Esophagus squamous epithelium (tissue), 4 donors: ENCODE results near the gene TMEM200C.

Experiments
- CTCF ChIP-seq, 6 experiments: fragments of 450-650 bp in 4 of 6; fragments of 200-600 bp in 2 of 6; sonication (generic) in 2 of 6; IDR thresholded peaks; one replicate each; pipeline ENCODE4 v1.5.1; 2016 to 2019; ENCODE audit warnings: antibody characterized with exemption in 6 of 6, mild to moderate bottlenecking in 4 of 6, moderate library complexity in 4 of 6
- POLR2A ChIP-seq, 4 donors: fragments of 450-650 bp; IDR thresholded peaks; one replicate each; pipeline ENCODE4 v1.6.1; 2017; ENCODE audit warnings: antibody characterized with exemption in 4 of 4, mild to moderate bottlenecking in 4 of 4, moderate library complexity in 3 of 4

- TF ChIP-seq CTCF (IDR thresholded peaks at IDR 0.05) (no peak), POLR2A (IDR thresholded peaks at IDR 0.05) (no peak)
These were observed 1.2 kb downstream of the TMEM200C start for GRCh38 chr18:5893956-5894610.
